Uterus (tissue), 2 donors: Measurements from ENCODE around the gene ACSM3.

Experiments used
- CTCF ChIP-seq, 4 experiments: fragments of 200-600 bp in 2 of 4; fragments of 450-650 bp in 2 of 4; sonication (generic) in 2 of 4; IDR thresholded peaks; one replicate each; pipeline ENCODE4 v1.5.1; 2016 to 2019; ENCODE audit warnings: antibody characterized with exemption in 4 of 4, mild to moderate bottlenecking in 2 of 4, moderate library complexity in 1 of 4
- POLR2A ChIP-seq, 2 donors: fragments of 450-650 bp; IDR thresholded peaks; one replicate each; pipeline ENCODE4 v1.6.1; 2016; ENCODE audit warnings: antibody characterized with exemption in 2 of 2, mild to moderate bottlenecking in 1 of 2, moderate library complexity in 1 of 2

GRCh38 chr16:20784204-20784603, 20.4 kb downstream of the ACSM3 start:
- TF ChIP-seq CTCF (IDR thresholded peaks at IDR 0.05) (no peak), POLR2A (IDR thresholded peaks at IDR 0.05) (no peak)
